Fibroblast of skin of right biceps (primary cell): ENCODE results near the gene KIF6.
A peak's percentile ranks its signal among the peaks of the same experiment; 100 is the strongest.

Experiments used
- DNase-seq: peaks from one replicate; pipeline ENCODE4 v3.0.0-alpha.2; 2013

Gene KIF6

GRCh38 chr6:39338397-39338796 lies 386.8 kb downstream of the KIF6 start:
- no peak for DNase-seq

- DNase-seq, result peak; percentile 4
Observed at GRCh38 chr6:39335780-39336545, 389.2 kb downstream of the KIF6 start.

GRCh38 chr6:39333644-39334438 lies 391.4 kb downstream of the KIF6 start:
- DNase-seq, result no peak

GRCh38 chr6:39330476-39330875 lies 394.7 kb downstream of the KIF6 start:
- DNase-seq, result no peak

GRCh38 chr6:39330057-39330456 lies 395.2 kb downstream of the KIF6 start:
- DNase-seq, result no peak

- DNase-seq, result no peak
Observed at GRCh38 chr6:39328066-39328465, 397.1 kb downstream of the KIF6 start.

GRCh38 chr6:39327507-39327906 lies 397.7 kb downstream of the KIF6 start:
- no peak for DNase-seq

GRCh38 chr6:39322306-39322850 lies 402.8 kb downstream of the KIF6 start, which contains the start of gene KCNK16:
KCNK16 (minus strand) TSS chr6:39322702; CDS start chr6:39322540, 162 bp downstream.
- DNase-seq, result no peak

GRCh38 chr6:39321761-39322160 lies 403.4 kb downstream of the KIF6 start:
- DNase-seq, result no peak

GRCh38 chr6:39320363-39320984 lies 404.7 kb downstream of the KIF6 start:
- no peak for DNase-seq

GRCh38 chr6:39319621-39320362 lies 405.4 kb downstream of the KIF6 start:
- DNase-seq, result no peak

- no peak for DNase-seq
Observed at GRCh38 chr6:39317256-39317655, 408.0 kb downstream of the KIF6 start.

- no peak for DNase-seq
Observed at GRCh38 chr6:39314273-39314795, 410.9 kb downstream of the KIF6 start, which contains the start of gene KCNK17. KCNK17 (minus strand) TSS chr6:39314419; CDS start chr6:39314320, 99 bp downstream.

- no peak for DNase-seq
Observed at GRCh38 chr6:39313526-39314272, 411.5 kb downstream of the KIF6 start.

GRCh38 chr6:39312912-39313525 lies 412.2 kb downstream of the KIF6 start:
- DNase-seq, result no peak

- no peak for DNase-seq
Observed at GRCh38 chr6:39310542-39310941, 414.7 kb downstream of the KIF6 start.

GRCh38 chr6:39309942-39310531 lies 415.2 kb downstream of the KIF6 start:
- DNase-seq, result peak; percentile 49

- no peak for DNase-seq
Observed at GRCh38 chr6:39307462-39307861, 417.7 kb downstream of the KIF6 start.

GRCh38 chr6:39304951-39305350 lies 420.3 kb downstream of the KIF6 start:
- DNase-seq, result no peak

- DNase-seq, result no peak
Observed at GRCh38 chr6:39303425-39304153, 421.6 kb downstream of the KIF6 start.
